Keratinocyte (primary cell): ENCODE data around the gene C1QL2. TPM values are rescaled to one million over a fixed set of nuclear protein-coding genes. Genes with fewer than 3 reads are reported as not detected.

Experiments used
- DNase-seq: peaks from one replicate; pipeline ENCODE4 v3.0.0-alpha.2; 2011; ENCODE audit warnings: low read depth, missing footprints, low spot score
- FAIRE-seq: peaks from 2 replicates; lab custom pipeline; 2011; peaks lifted over from hg19 to GRCh38; lab: Jason Lieb, UNC
- H2AFZ ChIP-seq: 2 replicates; pipeline ENCODE4 v1.6.0; 2012; ENCODE audit warnings: low read length, control low read depth, inconsistent platforms; ENCODE audit not compliant: control insufficient read depth
- H3K27ac ChIP-seq: 2 replicates; pipeline ENCODE4 v1.5.1; 2011; ENCODE audit warnings: low read length; ENCODE audit not compliant: control insufficient read depth, insufficient read depth
- H3K27me3 ChIP-seq: 3 replicates; pipeline ENCODE4 v1.6.0; 2011; ENCODE audit warnings: low read length; ENCODE audit not compliant: control insufficient read depth, insufficient read depth; ENCODE audit errors: extremely low read depth
- H3K36me3 ChIP-seq, 2 experiments: 2 replicates in 1 of 2; 3 replicates in 1 of 2; pipeline ENCODE4 v1.5.1; 2011; ENCODE audit warnings: low read length in 2 of 2, mild to moderate bottlenecking in 1 of 2; ENCODE audit not compliant: control insufficient read depth in 2 of 2, insufficient read depth in 2 of 2; ENCODE audit errors: extremely low read depth in 1 of 2
- H3K4me1 ChIP-seq: 3 replicates; pipeline ENCODE4 v1.5.1; 2011; ENCODE audit warnings: low read length; ENCODE audit not compliant: control insufficient read depth, insufficient read depth; ENCODE audit errors: extremely low read depth
- H3K4me2 ChIP-seq: 3 replicates; pipeline ENCODE4 v1.6.0; 2011; ENCODE audit warnings: low read depth, low read length; ENCODE audit not compliant: control insufficient read depth, insufficient read depth; ENCODE audit errors: extremely low read depth
- H3K4me3 ChIP-seq, 3 experiments: fragments of 200-600 bp in 1 of 3; sonication (generic) in 1 of 3; 2 replicates in 2 of 3; 3 replicates in 1 of 3; pipeline ENCODE4 v1.5.1; 2011 to 2016; ENCODE audit warnings: low read length in 3 of 3, mild to moderate bottlenecking in 3 of 3, control low read depth in 2 of 3, inconsistent platforms in 1 of 3, low read depth in 1 of 3, mixed read lengths in 1 of 3, mixed run types in 1 of 3, moderate library complexity in 1 of 3; ENCODE audit not compliant: control insufficient read depth in 2 of 3, insufficient read depth in 2 of 3; ENCODE audit errors: extremely low read depth in 1 of 3
- H3K79me2 ChIP-seq: 2 replicates; pipeline ENCODE4 v1.6.0; 2012; ENCODE audit warnings: low read length; ENCODE audit not compliant: control insufficient read depth, insufficient read depth
- H3K9ac ChIP-seq: 3 replicates; pipeline ENCODE4 v1.6.0; 2011; ENCODE audit warnings: low read length; ENCODE audit not compliant: control insufficient read depth, insufficient read depth; ENCODE audit errors: extremely low read depth
- H3K9me1 ChIP-seq: 3 replicates; pipeline ENCODE4 v1.6.0; 2011; ENCODE audit warnings: low read length; ENCODE audit not compliant: control insufficient read depth, insufficient read depth; ENCODE audit errors: extremely low read depth
- H3K9me3 ChIP-seq: 2 replicates; pipeline ENCODE4 v1.5.1; 2012; ENCODE audit warnings: low read depth, low read length; ENCODE audit not compliant: control insufficient read depth
- H4K20me1 ChIP-seq: 3 replicates; pipeline ENCODE4 v1.6.0; 2011; ENCODE audit warnings: low read length; ENCODE audit not compliant: control insufficient read depth, insufficient read depth; ENCODE audit errors: extremely low read depth
- EZH2 ChIP-seq: IDR thresholded peaks from one replicate; pipeline ENCODE4 v1.6.1; 2012; ENCODE audit warnings: inconsistent platforms, mild to moderate bottlenecking, low read length, moderate library complexity
- dilution Hi-C: fragments of 300-500 bp; cut with MboI; formaldehyde crosslinking; loops from one replicate; pipeline ENCODE4 v1.7.0; 2020; ENCODE audit warnings: low sequenced_read_pairs; ENCODE audit not compliant: extremely low pct_ligation_motif_present
- polyA plus RNA-seq, 5 experiments: library from polyadenylated mRNA; depleted of rRNA in 3 of 5; stranded (reverse) in 3 of 5; stranded (forward) in 1 of 5; unstranded in 1 of 5; fragments of >200 nt; gene quantifications; 1 replicate in 1 of 5; 2 replicates in 3 of 5; 3 replicates in 1 of 5; pipeline versions ENCODE4 v1.2.1 to v1.2.3, GENCODE V29; 2011 to 2012; ENCODE audit warnings: missing spikeins in 2 of 5, low read depth in 1 of 5, low replicate concordance in 1 of 5
- TF ChIP-seq, protein P1 (sequence below), 3 experiments: IDR thresholded peaks in 1 of 3; conservative IDR thresholded peaks in 1 of 3; optimal IDR thresholded peaks in 1 of 3; 2 replicates in 2 of 3; 3 replicates in 1 of 3; pipeline versions ENCODE3 to v1.5.1; 2011; ENCODE audit warnings: low read length in 3 of 3, mild to moderate bottlenecking in 3 of 3, moderate library complexity in 2 of 3, control low read depth in 1 of 3, inconsistent platforms in 1 of 3; ENCODE audit not compliant: insufficient read depth in 2 of 3; ENCODE audit errors: extremely low read depth in 1 of 3

The C1QL2 gene
- polyA plus RNA-seq, 1 donor (not counting 4 experiments of a cell fraction or from before 2014, with no cell fraction given): not detected

DNA sequence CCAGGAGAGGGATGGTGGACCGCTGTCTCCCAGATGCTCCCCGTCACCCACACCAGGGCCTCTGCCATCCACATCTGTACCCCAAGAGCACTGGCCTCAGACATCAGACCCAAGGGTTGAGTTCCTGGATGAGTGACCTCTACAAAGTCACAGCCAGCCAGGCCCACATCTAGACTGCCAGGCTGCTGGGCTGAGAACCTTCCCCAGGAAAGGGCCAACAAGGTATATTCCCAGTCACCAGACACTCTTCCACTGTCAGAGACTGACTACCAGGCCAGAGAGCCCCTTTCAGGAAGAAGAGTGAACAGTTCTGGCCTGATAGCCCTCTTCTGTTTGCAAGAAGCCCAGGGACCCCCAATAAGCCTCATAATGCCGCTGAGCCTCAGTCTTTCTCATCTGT lies 44.3 kb downstream of the C1QL2 start:
- Histone ChIP-seq H3K9me1 (no peaks in the 10 kb centered on the region), H3K9ac (no peak overlapping the region), H3K4me2 (no peak overlapping the region), H3K27ac (no peak overlapping the region), H3K4me1 (no peaks in the 10 kb centered on the region), H3K79me2 (no peaks in the 10 kb centered on the region), H2AFZ (no peak overlapping the region), H3K27me3 (peaks cover 26% of the 10 kb centered on the region), H3K9me3 (peaks cover 10% of the 10 kb centered on the region), H3K36me3 (no peaks in the 10 kb centered on the region), H4K20me1 (no peaks in the 10 kb centered on the region), H3K4me3 (no peak overlapping the region)
- FAIRE-seq: no peak
- no peak for TF ChIP-seq EZH2
- TF ChIP-seq, protein P1, sequence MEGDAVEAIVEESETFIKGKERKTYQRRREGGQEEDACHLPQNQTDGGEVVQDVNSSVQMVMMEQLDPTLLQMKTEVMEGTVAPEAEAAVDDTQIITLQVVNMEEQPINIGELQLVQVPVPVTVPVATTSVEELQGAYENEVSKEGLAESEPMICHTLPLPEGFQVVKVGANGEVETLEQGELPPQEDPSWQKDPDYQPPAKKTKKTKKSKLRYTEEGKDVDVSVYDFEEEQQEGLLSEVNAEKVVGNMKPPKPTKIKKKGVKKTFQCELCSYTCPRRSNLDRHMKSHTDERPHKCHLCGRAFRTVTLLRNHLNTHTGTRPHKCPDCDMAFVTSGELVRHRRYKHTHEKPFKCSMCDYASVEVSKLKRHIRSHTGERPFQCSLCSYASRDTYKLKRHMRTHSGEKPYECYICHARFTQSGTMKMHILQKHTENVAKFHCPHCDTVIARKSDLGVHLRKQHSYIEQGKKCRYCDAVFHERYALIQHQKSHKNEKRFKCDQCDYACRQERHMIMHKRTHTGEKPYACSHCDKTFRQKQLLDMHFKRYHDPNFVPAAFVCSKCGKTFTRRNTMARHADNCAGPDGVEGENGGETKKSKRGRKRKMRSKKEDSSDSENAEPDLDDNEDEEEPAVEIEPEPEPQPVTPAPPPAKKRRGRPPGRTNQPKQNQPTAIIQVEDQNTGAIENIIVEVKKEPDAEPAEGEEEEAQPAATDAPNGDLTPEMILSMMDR (optimal IDR thresholded peaks at IDR 0.05 in 1 of 3, IDR thresholded peaks at IDR 0.05 in 1 of 3, conservative IDR thresholded peaks at IDR 0.05 in 1 of 3; ENCODE audit: extremely low read depth in 1 of 3, insufficient read depth in 2 of 3, low read length in 3 of 3): no peak
- no peak for DNase-seq
- dilution Hi-C loops: no loop called here

GRCh38 chr2:119113489-119113770 lies 45.1 kb downstream of the C1QL2 start:
- H3K9me3 ChIP-seq: peaks cover 10% of the 10 kb centered on the region
- no peaks in the 10 kb centered on the region for H3K79me2 ChIP-seq
- FAIRE-seq (no peak), DNase-seq (no peak)
- no peaks in the 10 kb centered on the region for H4K20me1 ChIP-seq
- TF ChIP-seq, protein P1 (optimal IDR thresholded peaks at IDR 0.05 in 1 of 3, IDR thresholded peaks at IDR 0.05 in 1 of 3, conservative IDR thresholded peaks at IDR 0.05 in 1 of 3; ENCODE audit: extremely low read depth in 1 of 3, insufficient read depth in 2 of 3, low read length in 3 of 3): no peak
- no peak for TF ChIP-seq EZH2
- no peak overlapping the region for H3K9ac ChIP-seq
- no peaks in the 10 kb centered on the region for H3K4me1 ChIP-seq
- H3K27ac ChIP-seq: no peak overlapping the region
- no peak overlapping the region for H2AFZ ChIP-seq
- no peak overlapping the region for H3K4me3 ChIP-seq
- no peaks in the 10 kb centered on the region for H3K36me3 ChIP-seq
- H3K9me1 ChIP-seq: no peaks in the 10 kb centered on the region
- H3K4me2 ChIP-seq: no peak overlapping the region
- dilution Hi-C loops: no loop called here
- peaks cover 23% of the 10 kb centered on the region for H3K27me3 ChIP-seq
